Measurements from ENCODE around the gene CENPP. TPM values are rescaled to one million over a fixed set of nuclear protein-coding genes. Genes with fewer than 3 reads are reported as not detected.

The CENPP gene
- total RNA-seq, 4 donors from 2014 or later: 2.9 to 8.3 (median 4.9) TPM

- Histone ChIP-seq H3K9me3 (no peaks in the 10 kb centered on the region), H3K27me3 (no peaks in the 10 kb centered on the region), H3K36me3 (peaks cover 0 to 95% of the 10 kb centered on the region in 2 donors), H3K4me3 (no peak overlapping the region), H3K27ac (no peak overlapping the region), H3K4me1 (peaks cover 0 to 32% (median 4%) of the 10 kb centered on the region in 3 donors)
- no peak for ATAC-seq
- TF ChIP-seq POLR2AphosphoS5 (IDR thresholded peaks at IDR 0.05) (no peak), POLR2A (IDR thresholded peaks at IDR 0.05) (no peak), EP300 (IDR thresholded peaks at IDR 0.05) (no peak)
- TF ChIP-seq, protein P1, sequence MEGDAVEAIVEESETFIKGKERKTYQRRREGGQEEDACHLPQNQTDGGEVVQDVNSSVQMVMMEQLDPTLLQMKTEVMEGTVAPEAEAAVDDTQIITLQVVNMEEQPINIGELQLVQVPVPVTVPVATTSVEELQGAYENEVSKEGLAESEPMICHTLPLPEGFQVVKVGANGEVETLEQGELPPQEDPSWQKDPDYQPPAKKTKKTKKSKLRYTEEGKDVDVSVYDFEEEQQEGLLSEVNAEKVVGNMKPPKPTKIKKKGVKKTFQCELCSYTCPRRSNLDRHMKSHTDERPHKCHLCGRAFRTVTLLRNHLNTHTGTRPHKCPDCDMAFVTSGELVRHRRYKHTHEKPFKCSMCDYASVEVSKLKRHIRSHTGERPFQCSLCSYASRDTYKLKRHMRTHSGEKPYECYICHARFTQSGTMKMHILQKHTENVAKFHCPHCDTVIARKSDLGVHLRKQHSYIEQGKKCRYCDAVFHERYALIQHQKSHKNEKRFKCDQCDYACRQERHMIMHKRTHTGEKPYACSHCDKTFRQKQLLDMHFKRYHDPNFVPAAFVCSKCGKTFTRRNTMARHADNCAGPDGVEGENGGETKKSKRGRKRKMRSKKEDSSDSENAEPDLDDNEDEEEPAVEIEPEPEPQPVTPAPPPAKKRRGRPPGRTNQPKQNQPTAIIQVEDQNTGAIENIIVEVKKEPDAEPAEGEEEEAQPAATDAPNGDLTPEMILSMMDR (IDR thresholded peaks at IDR 0.05): no peak
- 80% methylated on average over 1 of the region's 7 CpGs; no CpG with 5 or more reads in 1 of the 2 donors for WGBS, 2 donors (ENCODE audit: low coverage in 1 of 2)
These were observed 311.6 kb downstream of the CENPP start for GRCh38 chr9:92637326-92637725.

DNA sequence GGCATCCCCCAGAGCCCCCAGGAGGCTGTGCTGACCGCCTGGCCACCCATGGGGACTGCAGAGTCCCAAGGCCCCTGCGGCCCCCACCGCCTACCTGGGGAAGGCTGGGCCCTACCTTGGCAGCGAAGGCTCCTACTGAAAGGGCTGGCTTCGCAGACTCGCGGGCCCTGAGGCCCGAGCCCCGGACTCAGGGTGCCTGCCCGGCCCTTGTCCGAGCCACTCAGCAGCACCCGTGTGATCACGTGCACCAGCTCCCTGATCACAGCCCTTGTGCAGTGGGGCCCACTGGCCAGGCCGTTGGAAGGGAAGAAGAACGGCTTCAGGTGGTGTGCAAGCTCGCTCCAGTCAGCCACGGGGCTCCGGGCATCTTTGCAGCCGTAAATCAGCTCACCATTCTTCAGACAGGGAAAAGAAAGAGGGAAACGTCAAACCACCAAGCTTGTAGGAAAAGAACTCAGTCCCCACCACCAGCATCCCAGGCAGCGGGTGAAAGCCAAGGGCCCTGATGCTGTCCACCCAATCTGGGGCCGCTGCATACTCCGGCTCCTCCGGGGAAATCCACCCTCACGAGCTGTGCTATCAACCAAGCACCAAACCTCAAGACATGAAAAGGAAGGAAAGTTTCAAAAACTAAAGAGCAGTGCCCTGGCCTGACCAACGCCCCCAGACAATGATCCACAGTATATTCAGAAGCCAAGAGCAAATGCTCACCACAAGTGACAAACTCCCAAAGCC is 312.3 kb downstream of the CENPP start:
- no peaks in the 10 kb centered on the region for H3K9me3 ChIP-seq
- peaks cover 0 to 25% (median 4%) of the 10 kb centered on the region in 3 donors for H3K4me1 ChIP-seq
- 82 to 86% methylated on average over 3 to 6 of the region's 26 CpGs for WGBS, 2 donors (ENCODE audit: low coverage in 1 of 2)
- peaks cover 0 to 95% of the 10 kb centered on the region in 2 donors for H3K36me3 ChIP-seq
- TF ChIP-seq POLR2A (IDR thresholded peaks at IDR 0.05) (no peak), POLR2AphosphoS5 (IDR thresholded peaks at IDR 0.05) (no peak), EP300 (IDR thresholded peaks at IDR 0.05) (no peak)
- TF ChIP-seq, protein P1 (IDR thresholded peaks at IDR 0.05): no peak
- ATAC-seq: no peak
- no peak overlapping the region for H3K27ac ChIP-seq
- H3K4me3 ChIP-seq: no peak overlapping the region
- no peaks in the 10 kb centered on the region for H3K27me3 ChIP-seq

GRCh38 chr9:92638621-92639101 is 312.9 kb downstream of the CENPP start:
- no peaks in the 10 kb centered on the region for H3K27me3 ChIP-seq
- no peak for ATAC-seq
- H3K9me3 ChIP-seq: no peaks in the 10 kb centered on the region
- WGBS, 2 donors (ENCODE audit: low coverage in 1 of 2): 93% methylated on average over 3 of the region's 5 CpGs; no CpG with 5 or more reads in 1 of the 2 donors
- H3K4me1 ChIP-seq: peaks cover 0 to 19% (median 4%) of the 10 kb centered on the region in 3 donors
- peaks cover 0 to 95% of the 10 kb centered on the region in 2 donors for H3K36me3 ChIP-seq
- TF ChIP-seq EP300 (IDR thresholded peaks at IDR 0.05) (no peak), POLR2A (IDR thresholded peaks at IDR 0.05) (no peak), POLR2AphosphoS5 (IDR thresholded peaks at IDR 0.05) (no peak)
- TF ChIP-seq, protein P1 (IDR thresholded peaks at IDR 0.05): no peak
- no peak overlapping the region for H3K27ac ChIP-seq
- H3K4me3 ChIP-seq: no peak overlapping the region

- WGBS, 2 donors (ENCODE audit: low coverage in 1 of 2): 89 to 94% methylated on average over 5 to 7 of the region's 7 CpGs
- no peak overlapping the region for H3K4me3 ChIP-seq
- H3K4me1 ChIP-seq: peaks cover 0 to 14% (median 4%) of the 10 kb centered on the region in 3 donors
- peaks cover 0 to 95% of the 10 kb centered on the region in 2 donors for H3K36me3 ChIP-seq
- H3K27me3 ChIP-seq: no peaks in the 10 kb centered on the region
- ATAC-seq: no peak
- TF ChIP-seq EP300 (IDR thresholded peaks at IDR 0.05) (no peak), POLR2A (IDR thresholded peaks at IDR 0.05) (no peak), POLR2AphosphoS5 (IDR thresholded peaks at IDR 0.05) (no peak)
- TF ChIP-seq, protein P1 (IDR thresholded peaks at IDR 0.05): no peak
- H3K27ac ChIP-seq: no peak overlapping the region
- H3K9me3 ChIP-seq: no peaks in the 10 kb centered on the region
These were observed 313.4 kb downstream of the CENPP start for GRCh38 chr9:92639124-92639523.

All from gastroesophageal sphincter (tissue), 4 donors.